Stimulated activated CD4-positive, alpha-beta T cell treated with anti-CD3 and anti-CD28 coated beads, Interleukin-1b, Interleukin-23, amount 100 ng/mL, for 1 hour (primary cell): Measurements from ENCODE around the gene GPR146.
"Not testable (repeated sequence)": the region's sequence is repeated elsewhere in the genome, so short reads cannot be mapped to it uniquely, and the experiment has no call there.

Source experiments
- DNase-seq, 2 donors: peaks; one replicate each; pipeline ENCODE4 v3.0.0-alpha.2; 2020; ENCODE audit warnings: low read depth in 2 of 2

The GPR146 gene

GRCh38 chr7:1044189-1045068 is at the start of gene GPR146:
GPR146 (plus strand) TSS chr7:1044546; CDS start chr7:1057516, 12,970 bp downstream.
- peak; percentile 73 to 96 for DNase-seq

GRCh38 chr7:994592-995308 is 49.6 kb upstream of the GPR146 start:
- no peak for DNase-seq

GRCh38 chr7:995571-995970 is 48.8 kb upstream of the GPR146 start:
- no peak for DNase-seq

- no peak for DNase-seq
Observed at GRCh38 chr7:996079-996872, 48.1 kb upstream of the GPR146 start.

- DNase-seq, result no peak
Observed at GRCh38 chr7:997404-998395, 46.6 kb upstream of the GPR146 start.

GRCh38 chr7:999149-999879 is 45.0 kb upstream of the GPR146 start:
- no peak for DNase-seq

- DNase-seq, result no peak
Observed at GRCh38 chr7:999941-1000935, 44.1 kb upstream of the GPR146 start.

GRCh38 chr7:1001069-1001770 is 43.1 kb upstream of the GPR146 start:
- not testable (repeated sequence) for DNase-seq

GRCh38 chr7:1002026-1002425 is 42.3 kb upstream of the GPR146 start:
- DNase-seq, result not testable (repeated sequence)

GRCh38 chr7:1002445-1002844 is 41.9 kb upstream of the GPR146 start:
- not testable (repeated sequence) for DNase-seq

GRCh38 chr7:1004018-1004852 is 40.1 kb upstream of the GPR146 start:
- no peak for DNase-seq

GRCh38 chr7:1005303-1005702 is 39.0 kb upstream of the GPR146 start:
- DNase-seq, result no peak

- DNase-seq, result no peak
Observed at GRCh38 chr7:1007901-1008300, 36.4 kb upstream of the GPR146 start.

- no peak for DNase-seq
Observed at GRCh38 chr7:1008733-1009363, 35.5 kb upstream of the GPR146 start.

- no peak for DNase-seq
Observed at GRCh38 chr7:1009747-1010146, 34.6 kb upstream of the GPR146 start.

GRCh38 chr7:1010226-1010625 is 34.1 kb upstream of the GPR146 start:
- DNase-seq, result no peak
